SW480 (cell line): Measurements from ENCODE around the gene RASSF5.
"Not testable (repeated sequence)": the region's sequence is repeated elsewhere in the genome, so short reads cannot be mapped to it uniquely, and the experiment has no call there.

Experiments used
- DNase-seq: peaks from one replicate; pipeline ENCODE4 v3.0.0-alpha.2; 2016; ENCODE audit warnings: low spot score

Gene RASSF5

DNA sequence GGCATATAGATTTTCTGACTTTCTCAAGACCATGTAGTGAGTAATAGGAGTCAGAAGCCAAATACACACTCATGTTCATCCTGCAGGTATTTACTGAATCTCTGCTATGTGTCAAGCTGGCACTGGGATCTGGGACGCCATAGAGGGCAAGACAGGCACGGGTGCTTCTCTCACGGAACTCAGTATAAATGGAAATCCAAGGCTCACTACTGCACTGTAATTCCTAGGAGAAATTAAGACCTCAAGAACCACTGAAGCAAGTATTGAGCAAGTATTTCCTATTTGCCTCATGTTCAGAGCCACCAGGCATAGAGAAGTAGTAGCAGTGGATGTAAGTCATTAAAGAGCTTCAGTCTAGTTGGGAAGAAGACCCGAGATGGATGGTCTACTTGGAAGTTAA lies 66.0 kb downstream of the RASSF5 start:
- DNase-seq: no peak

DNA sequence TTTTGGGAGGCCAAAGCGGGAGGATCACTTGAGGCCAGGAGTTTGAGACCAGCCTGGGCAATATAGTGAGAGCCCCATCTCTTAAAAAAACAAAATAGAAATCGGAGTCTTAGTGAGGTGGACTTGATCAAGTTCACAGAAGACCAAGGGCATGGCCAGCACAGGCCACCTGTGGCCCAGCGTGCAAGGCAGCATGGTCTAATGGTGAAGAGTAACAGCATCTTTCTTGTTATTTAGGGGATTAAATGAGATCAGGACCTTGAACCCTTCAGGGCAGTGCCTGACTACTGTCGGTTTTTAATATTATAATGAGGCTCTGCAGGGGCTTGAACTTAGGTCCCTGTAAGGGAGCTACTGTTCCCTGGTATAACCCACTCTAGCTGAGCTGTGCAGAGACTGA lies 66.4 kb downstream of the RASSF5 start:
- DNase-seq: no peak

DNA sequence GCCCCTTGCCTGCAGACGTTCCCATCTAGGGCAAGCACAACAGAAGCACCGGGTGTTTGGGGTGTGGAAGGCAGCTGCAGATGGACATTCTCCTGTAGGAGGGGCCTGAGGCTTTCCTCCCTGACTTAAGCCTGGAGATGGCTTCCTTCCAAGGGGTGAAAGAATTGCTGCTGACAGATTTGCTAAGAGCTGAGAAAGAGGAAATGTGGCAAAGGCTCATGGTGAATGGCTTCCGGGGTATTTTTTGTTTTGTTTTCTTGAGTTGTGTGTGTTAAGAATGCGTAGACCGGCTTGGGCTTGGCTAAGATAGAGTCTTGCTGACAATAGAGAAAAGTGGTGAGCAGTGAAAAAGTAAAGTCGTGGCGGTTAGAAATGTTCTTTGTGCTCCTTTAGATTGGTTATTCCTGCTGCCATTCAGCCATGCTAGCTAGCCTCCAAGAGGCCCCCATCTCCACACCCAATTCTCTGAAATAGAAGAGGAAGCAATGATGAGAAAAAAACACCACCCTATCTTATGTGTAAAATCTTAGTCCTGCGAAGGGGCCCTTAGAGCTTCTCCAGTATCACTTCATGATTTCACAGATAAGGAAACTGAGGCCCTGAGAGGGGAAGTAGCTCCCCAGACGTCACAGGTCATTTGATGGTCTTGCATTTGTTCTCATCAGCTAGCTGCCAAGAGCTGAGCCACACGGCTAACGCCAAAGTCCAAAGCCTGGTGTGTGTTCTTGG lies 68.0 kb downstream of the RASSF5 start:
- no peak for DNase-seq

DNA sequence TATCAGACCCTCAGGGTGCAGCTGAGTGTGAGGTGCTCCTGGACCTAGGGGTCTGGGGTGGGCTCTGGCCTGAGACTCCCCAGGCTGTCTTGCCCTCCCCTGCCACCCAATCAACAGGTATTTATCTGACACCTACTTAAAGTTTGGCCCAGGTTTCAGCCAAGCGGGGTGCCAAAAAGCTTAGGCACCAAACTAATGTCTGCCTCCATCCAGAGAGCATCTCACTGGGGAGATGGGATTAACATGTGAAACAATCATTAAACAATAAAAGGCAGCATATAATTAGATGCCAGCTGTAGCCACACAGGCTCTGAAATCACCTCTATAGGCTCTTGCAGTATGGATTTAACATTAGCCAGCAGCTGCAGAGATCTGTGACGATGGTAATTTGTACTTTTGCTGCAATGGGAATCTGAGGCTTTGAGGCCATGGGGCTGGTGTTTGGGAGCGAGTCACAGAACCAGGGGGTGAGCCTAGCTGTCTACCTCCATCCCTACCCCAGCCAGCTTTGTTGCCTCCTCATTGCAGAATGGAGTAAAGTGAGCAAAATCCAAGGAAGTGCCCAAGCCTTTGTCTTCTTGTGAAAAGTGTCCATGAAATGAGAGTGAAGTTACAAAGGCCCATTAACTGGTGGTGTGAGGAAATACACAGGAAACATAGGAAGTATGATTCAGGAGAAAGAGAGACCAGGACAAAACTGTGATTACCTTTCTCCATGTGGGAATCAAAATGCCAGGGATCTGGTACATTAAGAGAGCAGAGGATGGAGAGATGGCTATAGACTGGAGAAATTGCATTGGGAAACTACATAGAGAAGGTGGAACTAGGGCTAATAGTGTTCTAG lies 68.8 kb downstream of the RASSF5 start:
- no peak for DNase-seq

DNA sequence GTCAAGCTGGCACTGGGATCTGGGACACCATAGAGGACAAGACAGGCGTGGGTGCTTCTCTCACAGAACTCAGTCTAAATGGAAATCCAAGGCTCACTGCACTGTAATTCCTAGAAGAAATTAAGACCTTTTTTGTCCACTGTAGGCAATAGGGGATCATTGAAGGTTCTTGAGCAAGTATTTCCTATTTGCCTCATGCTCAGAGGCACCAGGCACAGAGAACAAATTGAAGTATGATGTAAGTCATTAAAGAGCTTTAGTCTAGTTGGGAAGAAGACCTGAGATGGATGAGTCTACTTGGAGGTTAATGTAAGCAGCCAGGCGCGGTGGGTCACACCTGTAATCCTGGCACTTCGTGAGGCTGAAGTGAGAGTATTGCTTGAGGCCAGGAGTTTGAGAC lies 70.3 kb downstream of the RASSF5 start:
- no peak for DNase-seq

DNA sequence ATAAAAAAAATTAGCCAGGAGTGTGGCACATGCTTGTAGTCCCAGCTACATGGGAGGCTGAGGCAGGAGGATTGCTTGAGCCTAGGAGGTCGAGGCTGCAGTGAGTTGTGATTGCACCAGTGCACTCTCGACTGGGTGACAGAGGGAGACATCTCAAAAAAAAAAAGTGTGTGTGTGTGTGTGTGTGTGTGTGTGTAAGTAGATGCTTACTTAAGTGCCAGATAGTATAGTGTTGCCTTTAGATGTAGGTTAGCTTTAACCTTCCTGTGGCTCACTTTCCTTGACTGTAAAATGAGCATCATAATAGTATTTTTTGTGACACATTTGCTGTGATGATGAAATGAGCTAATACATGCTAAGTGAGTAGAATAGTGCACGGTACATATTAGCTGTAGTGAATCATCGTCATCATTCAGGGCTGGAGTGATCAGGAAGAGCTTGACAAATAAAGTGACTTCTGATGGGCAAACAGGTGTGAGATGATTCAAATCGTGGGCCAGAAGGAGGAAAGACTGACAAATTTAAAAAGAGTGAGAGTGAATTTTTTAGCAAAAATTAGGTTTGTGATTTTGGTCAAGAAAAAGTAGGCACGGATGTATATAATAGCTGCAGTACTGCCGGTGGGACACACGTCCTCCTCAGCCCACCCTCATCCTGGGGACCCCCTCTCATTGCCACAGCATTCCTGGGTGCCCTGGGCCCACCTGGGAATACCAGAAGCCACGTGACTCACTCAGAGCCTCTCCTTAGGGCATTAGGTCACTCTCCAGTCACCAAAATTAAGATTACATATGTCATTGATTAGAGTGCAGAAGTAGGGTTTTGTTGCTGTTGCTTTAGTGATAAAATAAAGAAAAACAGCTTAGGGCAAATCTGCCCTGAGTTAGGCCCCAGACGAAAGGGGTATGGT lies 71.0 kb downstream of the RASSF5 start:
- no peak for DNase-seq

DNA sequence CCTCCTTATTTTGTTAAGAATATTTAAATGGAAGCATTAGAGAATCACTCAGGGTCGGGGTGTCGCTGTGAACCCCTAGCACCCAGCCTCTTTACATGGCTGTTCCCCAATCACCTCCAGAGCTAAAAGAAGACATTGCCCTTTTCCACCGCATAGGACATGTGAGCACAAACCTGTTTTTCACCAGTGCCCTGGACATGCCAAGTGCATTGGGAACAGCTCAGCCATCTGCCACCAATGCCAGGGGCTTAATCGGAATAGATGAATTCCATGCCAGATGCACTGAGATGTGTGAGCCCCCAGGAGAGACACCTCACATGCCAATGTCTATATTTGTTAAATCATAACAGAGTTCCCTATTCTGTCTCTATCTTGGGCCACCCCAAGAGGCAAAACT lies 71.6 kb downstream of the RASSF5 start:
- DNase-seq: no peak

DNA sequence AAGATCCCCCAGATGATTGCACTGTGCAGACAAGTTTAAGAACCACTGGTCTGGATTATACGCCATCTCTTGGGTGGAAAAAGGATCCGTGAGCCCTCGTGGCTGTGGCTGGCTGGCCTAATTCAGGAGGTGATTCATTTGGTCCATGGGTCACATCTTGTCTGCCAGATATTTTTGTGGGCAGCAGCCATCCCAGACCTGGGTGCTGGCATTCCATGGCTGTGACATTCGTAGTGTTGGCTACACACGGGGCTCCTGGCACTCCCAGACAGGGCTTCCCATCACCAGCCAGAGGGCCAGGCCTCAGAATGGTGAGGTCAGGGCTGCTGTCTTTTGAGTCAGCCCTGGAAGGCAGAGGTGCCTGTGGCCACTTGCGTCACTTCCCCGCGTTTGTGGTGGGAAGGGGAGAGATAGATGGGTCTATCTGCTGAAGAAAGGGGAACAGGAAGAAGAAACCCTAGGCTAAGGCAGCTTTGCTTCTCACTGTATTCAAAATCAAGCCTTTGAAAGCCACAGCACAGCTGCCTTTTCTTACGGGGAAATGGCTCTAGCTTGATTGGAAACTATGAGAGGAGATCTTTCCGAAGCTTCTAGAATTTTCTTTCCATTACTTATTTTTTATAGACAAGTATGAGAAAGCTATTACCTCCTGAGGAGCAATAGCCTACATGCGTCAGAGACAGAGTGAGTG lies 72.6 kb downstream of the RASSF5 start:
- DNase-seq: no peak

DNA sequence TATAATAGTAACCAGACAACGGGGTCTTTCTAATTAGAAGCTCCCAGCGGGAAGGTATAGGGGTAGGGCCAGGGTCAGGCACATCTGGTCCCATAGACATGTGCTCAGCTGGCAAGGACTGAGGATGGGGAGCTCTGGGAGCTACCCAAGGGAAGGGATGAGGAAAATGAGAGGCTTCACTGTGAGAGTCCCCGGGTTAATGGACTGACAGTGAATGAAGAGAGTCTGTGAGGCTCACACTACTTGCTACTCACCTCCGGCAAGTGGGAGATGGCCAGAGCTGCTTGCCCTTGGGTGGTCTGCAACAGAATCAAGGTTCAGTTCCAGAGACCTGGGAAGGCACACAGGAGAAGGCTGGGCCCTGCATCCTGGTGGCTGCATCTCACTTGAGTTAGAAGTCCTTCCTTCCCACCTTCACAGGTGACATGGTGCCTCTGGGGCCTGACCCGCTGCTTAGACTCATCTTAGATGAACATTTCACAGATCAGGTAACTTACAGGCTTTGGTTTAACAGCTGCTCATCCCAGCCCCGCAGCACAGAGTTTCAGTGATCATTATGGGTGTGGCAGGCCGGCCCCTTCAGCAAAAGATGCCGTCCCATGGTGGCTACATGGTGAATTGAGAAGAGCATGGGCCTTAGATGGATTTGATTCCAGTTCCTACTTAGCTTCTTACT lies 73.2 kb downstream of the RASSF5 start:
- DNase-seq: no peak

DNA sequence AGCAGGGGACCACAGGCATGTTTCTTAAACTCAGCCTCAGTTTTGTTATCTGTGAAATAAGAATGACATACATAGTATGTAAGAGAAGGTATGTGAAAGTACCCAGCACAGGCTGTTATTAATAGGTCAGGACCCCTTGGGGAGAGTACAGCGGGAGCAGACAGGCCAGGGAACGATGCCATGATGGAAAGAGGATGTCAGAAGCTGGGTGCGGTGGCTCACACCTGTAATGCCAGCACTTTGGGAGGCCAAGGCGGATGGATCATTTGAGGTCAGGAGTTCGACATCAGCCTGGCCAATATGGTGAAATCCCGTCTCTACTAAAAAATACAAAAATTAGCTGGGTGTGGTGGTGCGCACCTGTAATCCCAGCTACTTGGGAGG lies 73.8 kb downstream of the RASSF5 start:
- not testable (repeated sequence) for DNase-seq

DNA sequence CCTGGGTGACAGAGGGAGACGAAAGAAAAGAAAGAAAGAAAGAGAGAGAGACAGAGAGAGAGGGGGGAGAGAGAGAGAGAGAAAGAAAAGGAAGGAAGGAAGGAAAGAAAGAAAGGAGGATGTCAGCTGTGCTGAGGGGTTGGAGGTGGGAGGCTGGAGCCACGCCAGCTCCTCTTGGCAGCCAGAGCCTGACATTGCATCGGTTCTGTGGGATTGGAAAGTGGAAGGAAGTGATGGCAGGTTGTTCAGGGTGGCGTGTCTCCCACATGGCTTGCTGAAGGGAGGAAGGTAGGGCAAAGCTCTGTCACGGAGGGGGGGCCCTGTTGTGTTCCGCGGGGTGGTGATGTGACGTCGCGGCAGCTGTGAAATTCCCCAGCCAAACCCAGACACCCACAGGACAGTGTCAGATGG lies 74.2 kb downstream of the RASSF5 start:
- DNase-seq: no peak

DNA sequence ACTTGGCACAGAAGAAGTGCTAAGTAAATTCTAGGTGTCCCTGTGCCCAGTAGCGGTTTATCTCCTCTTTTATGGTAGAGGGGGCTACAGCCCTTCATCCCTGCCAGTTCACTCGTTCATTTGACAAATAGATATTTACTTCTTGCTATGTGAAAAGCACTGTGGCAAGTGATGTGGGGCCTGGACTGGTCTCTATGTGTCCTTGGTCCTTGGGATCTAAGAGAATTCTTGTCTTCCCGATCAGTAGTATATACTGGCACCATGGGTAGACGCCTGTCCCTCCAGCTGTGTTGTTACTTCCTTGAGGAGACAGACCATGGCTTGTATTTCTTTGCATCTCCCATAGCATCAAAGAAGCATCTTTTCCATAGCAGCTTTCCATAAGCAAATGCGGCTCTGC lies 75.2 kb downstream of the RASSF5 start:
- DNase-seq: no peak

DNA sequence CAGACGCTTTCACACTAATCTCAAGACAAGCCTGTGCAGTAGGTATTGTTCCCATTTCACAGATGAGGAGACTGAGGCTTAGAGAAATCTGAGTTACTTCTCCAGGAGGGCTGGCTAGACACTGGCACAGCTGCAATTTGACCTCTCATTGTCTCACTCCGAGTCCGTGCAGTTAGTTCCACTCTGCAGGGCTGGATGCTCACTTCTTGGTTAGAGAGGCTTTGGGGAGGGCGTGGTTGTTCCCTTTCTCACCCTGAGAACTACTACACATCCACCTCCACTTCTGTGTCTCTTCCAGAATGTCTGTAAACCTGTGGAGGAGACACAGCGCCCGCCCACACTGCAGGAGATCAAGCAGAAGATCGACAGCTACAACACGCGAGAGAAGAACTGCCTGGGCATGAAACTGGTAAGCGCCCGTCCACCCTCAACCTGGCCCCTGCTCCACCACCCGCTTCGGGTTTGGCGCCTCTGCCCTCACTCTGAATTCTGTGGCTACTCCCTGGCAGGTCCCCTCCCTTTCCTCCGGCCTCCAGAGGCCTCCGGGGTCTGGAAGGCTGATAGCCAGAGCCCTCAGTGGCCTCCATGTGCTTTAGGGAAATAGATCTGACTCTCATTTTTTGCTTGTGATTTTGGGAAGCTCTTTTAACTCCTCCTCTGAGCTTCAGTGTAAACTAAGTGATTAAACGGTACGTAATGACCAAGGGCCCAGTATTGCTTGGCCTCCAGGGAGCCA lies 75.8 kb downstream of the RASSF5 start:
- no peak for DNase-seq

DNA sequence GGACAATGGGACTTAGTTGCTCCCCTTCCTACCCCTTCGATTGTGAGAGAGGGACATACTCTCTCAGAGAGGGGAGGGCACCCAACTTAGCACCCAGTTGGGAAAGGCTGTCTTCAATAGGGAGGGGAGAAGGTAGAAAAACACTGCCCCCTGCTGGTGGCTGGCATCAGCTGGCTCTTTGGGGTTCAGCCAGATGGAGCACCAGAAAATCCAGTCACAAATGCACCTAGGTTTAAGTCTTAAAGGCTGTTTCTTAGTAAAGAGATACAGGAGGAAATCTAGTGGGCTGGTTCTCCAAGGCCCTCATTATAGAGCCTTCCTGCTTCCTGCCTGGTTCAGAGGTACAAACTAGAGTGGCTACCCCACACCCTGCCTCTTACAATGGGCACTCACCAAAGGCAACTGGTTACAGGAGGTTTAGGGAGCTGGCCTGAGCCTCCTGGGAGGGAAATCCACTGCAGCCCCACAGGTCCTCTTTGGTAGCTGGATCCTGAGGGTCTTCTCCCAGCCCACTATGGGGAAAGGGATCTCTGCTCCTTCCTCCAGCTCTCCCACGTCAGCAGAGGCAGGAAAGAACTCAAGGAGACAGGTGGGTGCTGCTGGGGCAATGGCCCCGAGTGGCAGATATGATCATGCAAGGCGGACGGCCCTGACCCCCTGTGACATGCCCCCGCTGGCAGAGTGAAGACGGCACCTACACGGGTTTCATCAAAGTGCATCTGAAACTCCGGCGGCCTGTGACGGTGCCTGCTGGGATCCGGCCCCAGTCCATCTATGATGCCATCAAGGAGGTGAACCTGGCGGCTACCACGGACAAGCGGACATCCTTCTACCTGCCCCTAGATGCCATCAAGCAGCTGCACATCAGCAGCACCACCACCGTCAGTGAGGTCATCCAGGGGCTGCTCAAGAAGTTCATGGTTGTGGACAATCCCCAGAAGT lies 76.6 kb downstream of the RASSF5 start:
- DNase-seq: peak; percentile 62

DNA sequence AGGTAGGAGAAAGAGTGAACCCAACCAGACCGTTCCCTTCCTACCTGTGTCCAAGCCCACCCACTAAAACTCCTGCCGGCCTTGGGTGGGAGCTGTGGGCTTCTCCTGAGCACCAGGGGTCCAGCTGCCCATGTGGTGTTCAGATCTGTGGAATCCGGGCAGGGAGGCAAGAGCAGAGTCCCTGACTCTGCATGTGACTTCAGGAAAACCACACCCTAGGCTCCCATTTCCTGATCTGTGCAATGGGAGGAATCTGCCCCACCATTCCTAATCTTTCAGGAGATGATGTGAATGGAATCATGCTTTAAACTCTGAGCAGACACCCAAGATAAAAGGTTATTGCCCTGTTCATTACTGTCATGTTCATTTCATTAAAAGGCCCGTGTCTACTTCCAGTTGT lies 77.4 kb downstream of the RASSF5 start:
- DNase-seq: no peak

DNA sequence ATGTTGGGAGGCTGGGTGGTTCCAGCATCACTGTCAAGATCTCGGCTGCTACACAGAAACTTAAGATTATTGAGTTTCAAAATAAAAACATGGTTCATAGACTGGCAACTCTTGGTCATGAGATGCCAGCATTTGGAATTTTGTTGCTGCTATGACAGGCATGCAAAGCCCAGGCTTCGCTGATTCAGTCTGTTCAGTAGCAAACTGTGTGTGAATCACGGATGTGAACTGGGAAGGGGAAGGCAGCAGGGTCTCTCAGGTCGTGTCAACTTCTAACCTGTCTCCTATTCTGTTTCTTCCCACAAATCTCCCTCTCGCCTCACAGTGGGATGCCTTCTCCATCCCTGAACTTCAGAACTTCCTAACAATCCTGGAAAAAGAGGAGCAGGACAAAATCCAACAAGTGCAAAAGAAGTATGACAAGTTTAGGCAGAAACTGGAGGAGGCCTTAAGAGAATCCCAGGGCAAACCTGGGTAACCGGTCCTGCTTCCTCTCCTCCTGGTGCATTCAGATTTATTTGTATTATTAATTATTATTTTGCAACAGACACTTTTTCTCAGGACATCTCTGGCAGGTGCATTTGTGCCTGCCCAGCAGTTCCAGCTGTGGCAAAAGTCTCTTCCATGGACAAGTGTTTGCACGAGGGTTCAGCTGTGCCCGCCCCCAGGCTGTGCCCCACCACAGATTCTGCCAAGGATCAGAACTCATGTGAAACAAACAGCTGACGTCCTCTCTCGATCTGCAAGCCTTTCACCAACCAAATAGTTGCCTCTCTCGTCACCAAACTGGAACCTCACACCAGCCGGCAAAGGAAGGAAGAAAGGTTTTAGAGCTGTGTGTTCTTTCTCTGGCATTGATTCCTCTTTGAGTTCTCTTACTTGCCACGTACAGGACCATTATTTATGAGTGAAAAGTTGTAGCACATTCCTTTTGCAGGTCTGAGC lies 79.4 kb downstream of the RASSF5 start:
- no peak for DNase-seq

DNA sequence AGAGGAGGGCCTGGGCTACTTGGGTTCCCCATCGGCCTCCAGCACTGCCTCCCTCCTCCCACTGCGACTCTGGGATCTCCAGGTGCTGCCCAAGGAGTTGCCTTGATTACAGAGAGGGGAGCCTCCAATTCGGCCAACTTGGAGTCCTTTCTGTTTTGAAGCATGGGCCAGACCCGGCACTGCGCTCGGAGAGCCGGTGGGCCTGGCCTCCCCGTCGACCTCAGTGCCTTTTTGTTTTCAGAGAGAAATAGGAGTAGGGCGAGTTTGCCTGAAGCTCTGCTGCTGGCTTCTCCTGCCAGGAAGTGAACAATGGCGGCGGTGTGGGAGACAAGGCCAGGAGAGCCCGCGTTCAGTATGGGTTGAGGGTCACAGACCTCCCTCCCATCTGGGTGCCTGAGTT lies 80.6 kb downstream of the RASSF5 start:
- no peak for DNase-seq

DNA sequence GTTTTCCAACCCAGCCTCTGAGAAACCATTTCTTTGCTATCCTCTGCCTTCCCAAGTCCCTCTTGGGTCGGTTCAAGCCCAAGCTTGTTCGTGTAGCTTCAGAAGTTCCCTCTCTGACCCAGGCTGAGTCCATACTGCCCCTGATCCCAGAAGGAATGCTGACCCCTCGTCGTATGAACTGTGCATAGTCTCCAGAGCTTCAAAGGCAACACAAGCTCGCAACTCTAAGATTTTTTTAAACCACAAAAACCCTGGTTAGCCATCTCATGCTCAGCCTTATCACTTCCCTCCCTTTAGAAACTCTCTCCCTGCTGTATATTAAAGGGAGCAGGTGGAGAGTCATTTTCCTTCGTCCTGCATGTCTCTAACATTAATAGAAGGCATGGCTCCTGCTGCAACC lies 81.2 kb downstream of the RASSF5 start:
- DNase-seq: no peak
